WTC11 (cell line): ENCODE measurements around the gene DEFB118. TPM values are rescaled to one million over a fixed set of nuclear protein-coding genes. Genes with fewer than 3 reads are reported as not detected.

Experiments used
- CDX4 ChIP-seq: fragments of 250-450 bp; sonication (Bioruptor Pico); IDR thresholded peaks from 2 replicates; pipeline ENCODE4 v1.9.0; 2021; ENCODE audit warnings: moderate library complexity, mild to moderate bottlenecking, inconsistent platforms, borderline replicate concordance
- E2F4 ChIP-seq: sonication (generic); formaldehyde crosslinking; IDR thresholded peaks from 2 replicates; pipeline ENCODE4 v1.8.1; 2022; ENCODE audit warnings: low read depth, mild to moderate bottlenecking, moderate library complexity, missing genetic modification reagents, borderline replicate concordance
- GABPB1 ChIP-seq: sonication (generic); formaldehyde crosslinking; IDR thresholded peaks from 2 replicates; pipeline ENCODE4 v1.8.1; 2023; ENCODE audit warnings: mild to moderate bottlenecking, missing genetic modification reagents
- PRDM15 ChIP-seq: sonication (generic); formaldehyde crosslinking; IDR thresholded peaks from 2 replicates; pipeline ENCODE4 v1.8.0; 2022; ENCODE audit warnings: missing genetic modification reagents
- PRRX2 ChIP-seq: fragments of 250-450 bp; sonication (Bioruptor Pico); IDR thresholded peaks from 2 replicates; pipeline ENCODE4 v1.8.0; 2021; ENCODE audit warnings: mild to moderate bottlenecking
- TCF7 ChIP-seq: sonication (generic); formaldehyde crosslinking; IDR thresholded peaks from 2 replicates; pipeline ENCODE4 v1.8.0; 2022; ENCODE audit warnings: mild to moderate bottlenecking, low read depth, missing genetic modification reagents, moderate library complexity
- total RNA-seq: library from RNA; stranded (reverse); gene quantifications from 3 replicates; pipeline ENCODE4 v1.2.3, GENCODE V29; 2021

DEFB118 gene
- total RNA-seq, 1 experiment from 2014 or later = not detected

GRCh38 chr20:31418307-31418706 lies 49.9 kb downstream of the DEFB118 start (continued):
- TF ChIP-seq E2F4 (CRISPR knock-in tag) = no peak
- no peak for TF ChIP-seq PRDM15
- TF ChIP-seq PRRX2 = no peak
- TF ChIP-seq CDX4 (CRISPR knock-in tag) = no peak
- TF ChIP-seq GABPB1 = no peak
- TF ChIP-seq TCF7 = no peak

Other genes starting within 250 kb of the DEFB118 start
- not detected in 3 replicates for gene DEFB115, start 110.9 kb upstream of the DEFB118 start, total RNA-seq
- gene DEFB116, start 60.0 kb upstream of the DEFB118 start, total RNA-seq = not detected in 3 replicates
- not detected in 3 replicates for gene DEFB119, start 22.0 kb downstream of the DEFB118 start, total RNA-seq
- gene DEFB121, start 37.6 kb downstream of the DEFB118 start, total RNA-seq = not detected in 3 replicates
- gene DEFB123, start 72.0 kb downstream of the DEFB118 start, total RNA-seq = not detected in 3 replicates
- gene DEFB124, start 106.5 kb downstream of the DEFB118 start, total RNA-seq = not detected in 3 replicates
- not detected in 3 replicates for gene REM1, start 106.7 kb downstream of the DEFB118 start, total RNA-seq
- gene HM13, start 145.8 kb downstream of the DEFB118 start, total RNA-seq = 93.3 to 103 TPM (median 101 TPM) in 3 replicates
- 88.8 to 158 TPM (median 149 TPM) in 3 replicates for gene ID1, start 236.7 kb downstream of the DEFB118 start, total RNA-seq